Lower lobe of right lung (tissue), 2 donors: ENCODE results near the gene KIF6. TPM values are rescaled to one million over a fixed set of nuclear protein-coding genes. Genes with fewer than 3 reads are reported as not detected.

ENCODE experiments used
- ATAC-seq, 2 donors: fragments of 200-7000 bp; cut with Tn5 transposase; one replicate each; pipeline ENCODE4 v1.9.1; 2020 to 2022; ENCODE audit warnings: mild to moderate bottlenecking in 2 of 2, moderate library complexity in 2 of 2
- DNase-seq: peaks from one replicate; pipeline ENCODE4 v3.0.0-alpha.2; 2020
- H3K27ac ChIP-seq: fragments of 200-600 bp; one replicate; pipeline ENCODE4 v1.8.0; 2022
- H3K27me3 ChIP-seq: fragments of 200-600 bp; one replicate; pipeline ENCODE4 v1.8.0; 2022; ENCODE audit warnings: low read depth
- H3K36me3 ChIP-seq: fragments of 200-600 bp; one replicate; pipeline ENCODE4 v1.8.0; 2022; ENCODE audit warnings: mild to moderate bottlenecking
- H3K4me1 ChIP-seq: fragments of 200-600 bp; one replicate; pipeline ENCODE4 v1.8.0; 2022
- H3K4me3 ChIP-seq: fragments of 200-600 bp; one replicate; pipeline ENCODE4 v1.8.0; 2022; ENCODE audit warnings: mild to moderate bottlenecking
- H3K9me3 ChIP-seq: fragments of 200-600 bp; one replicate; pipeline ENCODE4 v1.8.0; 2022
- intact Hi-C: fragments of 100-400 bp; cut with DNase I; formaldehyde crosslinking; loops from one replicate; pipeline ENCODE4 v1.11.0; 2022
- total RNA-seq: library from RNA; stranded (reverse); fragmentation: NEBNext Ultra II Directional; extraction: Animal tissue kit (Norgen Biotek cat#: 25700); gene quantifications from one replicate; pipeline ENCODE4 v1.2.1, GENCODE V29; 2021
- TF ChIP-seq, protein P1 (sequence below): fragments of 200-600 bp; IDR thresholded peaks from one replicate; pipeline ENCODE4 v1.8.0; 2022; ENCODE audit warnings: antibody characterized with exemption, mild to moderate bottlenecking
- donor health status: DM: no; HTN: yes; CAD: no; lungs with severe emphysema.

Gene KIF6
- total RNA-seq, 1 donor from 2014 or later: 2.5 TPM

DNA sequence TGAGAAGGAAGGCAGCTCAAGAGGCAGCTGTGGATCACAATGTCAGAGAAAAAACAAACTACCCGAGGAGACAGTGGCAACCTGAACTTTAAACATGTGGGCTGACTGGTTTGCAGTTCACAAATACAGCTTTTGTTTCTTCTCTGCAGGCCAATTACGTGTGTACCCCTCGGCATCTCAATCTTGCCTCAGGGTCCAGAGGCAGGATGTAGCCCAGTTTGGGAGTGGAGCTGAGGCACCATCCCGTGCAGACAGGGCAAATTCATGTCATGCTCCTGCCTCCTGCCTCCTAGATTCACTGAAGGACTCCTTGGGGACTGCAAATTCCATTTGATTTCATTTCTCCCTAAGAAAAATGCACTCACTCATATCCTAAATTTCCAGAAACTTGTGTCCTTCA lies 308.5 kb downstream of the KIF6 start:
- Histone ChIP-seq H3K9me3 (no peaks in the 10 kb centered on the region), H3K4me3 (no peak overlapping the region), H3K27me3 (no peaks in the 10 kb centered on the region), H3K36me3 (no peaks in the 10 kb centered on the region), H3K4me1 (no peaks in the 10 kb centered on the region), H3K27ac (no peak overlapping the region)
- intact Hi-C loops: no loop called here
- TF ChIP-seq, protein P1, sequence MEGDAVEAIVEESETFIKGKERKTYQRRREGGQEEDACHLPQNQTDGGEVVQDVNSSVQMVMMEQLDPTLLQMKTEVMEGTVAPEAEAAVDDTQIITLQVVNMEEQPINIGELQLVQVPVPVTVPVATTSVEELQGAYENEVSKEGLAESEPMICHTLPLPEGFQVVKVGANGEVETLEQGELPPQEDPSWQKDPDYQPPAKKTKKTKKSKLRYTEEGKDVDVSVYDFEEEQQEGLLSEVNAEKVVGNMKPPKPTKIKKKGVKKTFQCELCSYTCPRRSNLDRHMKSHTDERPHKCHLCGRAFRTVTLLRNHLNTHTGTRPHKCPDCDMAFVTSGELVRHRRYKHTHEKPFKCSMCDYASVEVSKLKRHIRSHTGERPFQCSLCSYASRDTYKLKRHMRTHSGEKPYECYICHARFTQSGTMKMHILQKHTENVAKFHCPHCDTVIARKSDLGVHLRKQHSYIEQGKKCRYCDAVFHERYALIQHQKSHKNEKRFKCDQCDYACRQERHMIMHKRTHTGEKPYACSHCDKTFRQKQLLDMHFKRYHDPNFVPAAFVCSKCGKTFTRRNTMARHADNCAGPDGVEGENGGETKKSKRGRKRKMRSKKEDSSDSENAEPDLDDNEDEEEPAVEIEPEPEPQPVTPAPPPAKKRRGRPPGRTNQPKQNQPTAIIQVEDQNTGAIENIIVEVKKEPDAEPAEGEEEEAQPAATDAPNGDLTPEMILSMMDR: no peak
- no peak for ATAC-seq
- DNase-seq: no peak

DNA sequence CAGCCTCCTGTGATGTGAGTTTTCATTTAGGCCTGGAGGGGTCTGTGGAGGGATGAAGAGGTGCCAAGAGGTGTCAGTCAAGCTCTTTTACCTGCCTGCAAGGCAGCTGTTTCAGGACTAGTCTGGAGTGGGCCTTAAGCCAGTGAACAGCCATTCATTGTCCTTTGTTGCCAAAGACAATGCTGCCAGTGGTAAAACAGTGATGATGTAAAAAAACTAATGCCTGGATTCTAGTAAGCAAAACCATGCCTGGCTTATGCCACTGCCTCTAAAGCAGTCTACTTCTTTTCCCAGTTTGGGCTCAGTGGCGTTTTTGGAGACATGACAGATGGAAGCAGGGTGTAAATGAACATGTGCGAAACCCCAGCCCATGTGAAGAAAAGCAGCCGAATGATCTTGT lies 309.2 kb downstream of the KIF6 start:
- H3K36me3 ChIP-seq: no peaks in the 10 kb centered on the region
- H3K27ac ChIP-seq: no peak overlapping the region
- intact Hi-C loops: no loop called here
- no peaks in the 10 kb centered on the region for H3K9me3 ChIP-seq
- DNase-seq (no peak), ATAC-seq (no peak)
- no peak overlapping the region for H3K4me3 ChIP-seq
- TF ChIP-seq, protein P1: no peak
- no peaks in the 10 kb centered on the region for H3K4me1 ChIP-seq
- H3K27me3 ChIP-seq: no peaks in the 10 kb centered on the region

DNA sequence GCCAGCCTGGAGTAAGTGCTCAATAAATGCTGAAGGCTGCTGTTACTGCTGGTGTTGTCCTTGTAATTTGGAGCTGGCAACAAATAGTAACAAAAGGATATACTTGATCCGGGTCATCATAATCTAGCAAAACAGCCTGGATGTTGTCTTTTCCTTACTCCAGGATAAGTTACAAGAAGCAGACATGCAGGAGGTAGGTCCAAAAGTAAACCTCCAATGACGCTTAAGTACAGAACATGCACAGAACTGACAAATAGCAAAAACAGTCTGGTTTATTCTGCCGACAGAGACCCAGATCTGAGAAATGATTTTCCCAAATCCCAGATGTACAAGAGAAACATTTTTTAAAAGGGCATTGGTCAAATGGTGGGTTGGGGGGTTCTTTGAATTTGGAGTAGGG lies 309.7 kb downstream of the KIF6 start:
- Histone ChIP-seq H3K9me3 (no peaks in the 10 kb centered on the region), H3K4me1 (no peaks in the 10 kb centered on the region), H3K27ac (no peak overlapping the region), H3K27me3 (no peaks in the 10 kb centered on the region), H3K36me3 (no peaks in the 10 kb centered on the region), H3K4me3 (no peak overlapping the region)
- intact Hi-C loops: no loop called here
- DNase-seq (no peak), ATAC-seq (no peak)
- TF ChIP-seq, protein P1: no peak

DNA sequence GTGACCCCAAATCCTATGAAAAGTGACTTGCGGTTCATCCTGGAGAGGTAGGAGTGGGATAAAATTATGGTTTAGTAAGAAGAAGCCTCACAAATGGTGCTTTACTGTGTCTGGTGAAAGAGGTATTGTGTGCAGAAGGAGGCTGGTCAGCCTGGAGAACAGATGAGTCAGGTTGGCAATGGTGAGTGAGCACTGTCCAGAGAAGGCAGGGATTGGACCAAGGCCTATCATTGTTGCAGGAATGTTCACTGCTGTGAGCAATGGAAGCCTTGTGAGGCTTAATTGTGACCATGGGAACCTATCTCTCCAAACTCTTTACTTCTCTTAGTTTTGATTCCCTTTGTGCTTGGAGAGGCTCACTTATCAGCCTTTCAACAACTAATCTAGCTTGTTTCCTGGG lies 313.7 kb downstream of the KIF6 start:
- TF ChIP-seq, protein P1: no peak

DNA sequence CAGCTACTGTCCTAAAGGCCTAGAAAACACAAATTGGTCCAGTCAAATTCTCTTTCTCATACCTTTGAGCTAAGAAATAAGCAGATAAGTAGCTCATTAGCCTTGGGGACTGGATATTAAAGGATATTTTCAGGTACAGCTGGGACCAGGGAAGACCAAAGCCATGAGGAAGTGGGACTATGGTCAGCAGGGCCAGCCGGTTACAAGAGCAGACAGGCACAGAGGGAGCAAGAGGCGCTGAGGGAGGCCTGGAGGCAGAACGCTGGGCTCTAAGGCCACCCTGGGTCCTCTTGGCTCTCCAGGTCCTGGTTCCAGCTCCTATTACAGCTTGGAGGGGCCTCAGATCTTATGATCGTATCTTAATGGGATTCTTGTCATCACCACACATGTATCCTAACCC lies 314.2 kb downstream of the KIF6 start:
- intact Hi-C loops: no loop called here
- DNase-seq (no peak), ATAC-seq (no peak)
- Histone ChIP-seq H3K27ac (no peak overlapping the region), H3K4me1 (no peaks in the 10 kb centered on the region), H3K4me3 (no peak overlapping the region), H3K27me3 (no peaks in the 10 kb centered on the region), H3K9me3 (no peaks in the 10 kb centered on the region), H3K36me3 (no peaks in the 10 kb centered on the region)
- TF ChIP-seq, protein P1: no peak

More for the DNA sequence above, 313.7 kb downstream of the KIF6 start:
- H3K27me3 ChIP-seq: no peaks in the 10 kb centered on the region
- no peak for ATAC-seq
- DNase-seq: no peak
- H3K36me3 ChIP-seq: no peaks in the 10 kb centered on the region
- no peak overlapping the region for H3K27ac ChIP-seq
- no peaks in the 10 kb centered on the region for H3K4me1 ChIP-seq
- intact Hi-C loops: no loop called here
- no peaks in the 10 kb centered on the region for H3K9me3 ChIP-seq
- no peak overlapping the region for H3K4me3 ChIP-seq

DNA sequence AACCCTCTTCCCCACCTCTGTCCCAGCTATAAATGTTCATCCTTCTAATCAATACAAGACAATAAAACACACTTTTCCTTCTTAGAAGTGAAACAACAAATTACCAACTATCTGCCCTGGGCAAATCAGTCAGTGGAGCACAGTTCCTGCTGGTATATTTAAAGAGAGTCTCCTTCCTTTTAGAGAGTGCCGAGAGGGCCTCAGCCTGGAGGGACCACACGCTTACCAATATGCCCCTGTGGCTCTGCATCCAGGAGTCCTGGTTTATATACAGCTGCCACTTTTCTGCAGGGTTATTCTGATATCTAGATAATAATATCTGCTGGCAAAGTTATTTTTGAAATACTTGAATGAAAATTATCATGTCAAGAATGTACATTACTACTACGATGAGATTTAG lies 315.3 kb downstream of the KIF6 start:
- ATAC-seq (no peak), DNase-seq (no peak)
- H3K4me3 ChIP-seq: no peak overlapping the region
- TF ChIP-seq, protein P1: no peak
- intact Hi-C loops: no loop called here
- no peaks in the 10 kb centered on the region for H3K4me1 ChIP-seq
- no peaks in the 10 kb centered on the region for H3K9me3 ChIP-seq
- H3K27me3 ChIP-seq: no peaks in the 10 kb centered on the region
- H3K36me3 ChIP-seq: no peaks in the 10 kb centered on the region
- H3K27ac ChIP-seq: no peak overlapping the region
